K562 (cell line): ENCODE results near the gene ROBO1. TPM values are rescaled to one million over a fixed set of nuclear protein-coding genes. Genes with fewer than 3 reads are reported as not detected.

Source experiments
- ATAC-seq: fragments of 200-7000 bp; cut with Tn5 transposase; 3 replicates; pipeline ENCODE4 v1.9.1; 2020; ENCODE audit warnings: moderate library complexity
- BruUV-seq: library from RNA; stranded (reverse); fragments of 400-500 nt; replicated peaks from 2 replicates; lab custom pipeline; 2021; lab: Mats Ljungman, UMichigan
- CTCF ChIA-PET: fragments of 300-600 bp; formaldehyde crosslinking; extraction: SDS; loops from one replicate; lab custom pipeline; 2021; ENCODE audit warnings: low intra/inter-chr PET ratio; lab: Yijun Ruan, JAX
- POLR2A ChIA-PET: fragments of 300-600, 350-650 bp; sonication (Branson Sonifier 250); formaldehyde crosslinking; extraction: SDS; loops from one replicate; lab custom pipeline; 2021; ENCODE audit warnings: antibody characterized with exemption, inconsistent platforms; lab: Yijun Ruan, JAX
- DNase-seq, 4 experiments: peaks; one replicate each; pipeline versions ENCODE4 v3.0.0 to v3.0.0-alpha.2; 2011 to 2018; ENCODE audit warnings: low spot score in 3 of 4, mixed read lengths in 3 of 4; ENCODE audit errors: extremely low read depth in 1 of 4
- FAIRE-seq: peaks from 2 replicates; lab custom pipeline; 2011; peaks lifted over from hg19 to GRCh38; lab: Jason Lieb, UNC
- H2AFZ ChIP-seq: 2 replicates; pipeline ENCODE4 v1.6.0; 2011; ENCODE audit warnings: low read depth, low read length, control low read depth, inconsistent platforms
- H3K27ac ChIP-seq: fragments of 200-600 bp; 3 replicates; pipeline ENCODE4 v1.8.0; 2011; ENCODE audit warnings: low read depth, mild to moderate bottlenecking, control low read depth, inconsistent platforms, low read length, moderate library complexity, mixed read lengths; ENCODE audit errors: extremely low read depth
- H3K27me3 ChIP-seq, 2 experiments: fragments of 300-600 bp in 1 of 2; 2 replicates in 1 of 2; 3 replicates in 1 of 2; pipeline versions ENCODE4 v1.6.0 to v1.8.0; 2011; ENCODE audit warnings: inconsistent platforms in 2 of 2, low read length in 2 of 2, mild to moderate bottlenecking in 1 of 2, mixed read lengths in 1 of 2, moderate library complexity in 1 of 2; ENCODE audit not compliant: control insufficient read depth in 2 of 2, insufficient read depth in 2 of 2
- H3K36me3 ChIP-seq: fragments of 300-600 bp; 3 replicates; pipeline ENCODE4 v1.8.0; 2011; ENCODE audit warnings: mild to moderate bottlenecking, low read length, inconsistent platforms; ENCODE audit not compliant: control insufficient read depth, insufficient read depth
- H3K4me1 ChIP-seq, 2 experiments: fragments of 200-600 bp in 1 of 2; replicated peaks in 1 of 2; 2 replicates in 1 of 2; 3 replicates in 1 of 2; pipeline versions ENCODE4 v1.5.1 to v1.8.0; 2011; ENCODE audit warnings: inconsistent platforms in 2 of 2, low read length in 2 of 2, mild to moderate bottlenecking in 1 of 2, mixed read lengths in 1 of 2, moderate library complexity in 1 of 2; ENCODE audit not compliant: control insufficient read depth in 2 of 2, insufficient read depth in 2 of 2
- H3K4me2 ChIP-seq: 2 replicates; pipeline ENCODE4 v1.6.1; 2011; ENCODE audit warnings: low read length, control low read depth, inconsistent platforms, mixed read lengths; ENCODE audit not compliant: insufficient read depth
- H3K4me3 ChIP-seq: fragments of 200-600 bp; sonication (generic), shearing (Covaris generic); 2 replicates; pipeline ENCODE4 v1.5.1; 2016; ENCODE audit warnings: control low read depth, inconsistent platforms
- H3K79me2 ChIP-seq: fragments of 200-600 bp; 3 replicates; pipeline ENCODE4 v1.8.0; 2011; ENCODE audit warnings: low read length, inconsistent platforms; ENCODE audit not compliant: control insufficient read depth, insufficient read depth
- H3K9ac ChIP-seq, 2 experiments: 2 replicates each; pipeline versions ENCODE4 v1.6.0 to v1.6.1; 2011; ENCODE audit warnings: low read depth in 2 of 2, low read length in 2 of 2, control low read depth in 1 of 2, inconsistent platforms in 1 of 2, mild to moderate bottlenecking in 1 of 2, mixed read lengths in 1 of 2; ENCODE audit not compliant: insufficient read depth in 1 of 2
- H3K9me1 ChIP-seq: one replicate; pipeline ENCODE4 v1.6.0; 2011; ENCODE audit warnings: inconsistent platforms, mild to moderate bottlenecking, low read length, moderate library complexity; ENCODE audit not compliant: control insufficient read depth, insufficient read depth
- H3K9me3 ChIP-seq: replicated peaks from 2 replicates; pipeline ENCODE4 v1.5.1; 2011; ENCODE audit warnings: low read depth, low read length, inconsistent platforms; ENCODE audit not compliant: control insufficient read depth, insufficient read depth
- H4K20me1 ChIP-seq: replicated peaks from 2 replicates; pipeline ENCODE4 v1.6.1; 2011; ENCODE audit warnings: low read length, inconsistent platforms, mixed read lengths; ENCODE audit not compliant: control insufficient read depth, insufficient read depth
- ATF4 ChIP-seq: fragments of 450-650 bp; formaldehyde crosslinking; IDR thresholded peaks from 2 replicates; pipeline ENCODE4 v1.4.0; 2022; ENCODE audit warnings: mild to moderate bottlenecking, moderate library complexity
- BRF2 ChIP-seq: IDR thresholded peaks from 3 replicates; pipeline ENCODE4 v1.6.1; 2011; ENCODE audit warnings: borderline replicate concordance, mild to moderate bottlenecking; ENCODE audit not compliant: insufficient read length, insufficient read depth
- CBFA2T2 ChIP-seq: fragments of 450-650 bp; conservative IDR thresholded peaks from 2 replicates; pipeline ENCODE4 v1.6.1; 2017; ENCODE audit warnings: mild to moderate bottlenecking
- E2F6 ChIP-seq, 2 experiments: IDR thresholded peaks; 2 replicates each; pipeline ENCODE4 v1.6.1; 2011; ENCODE audit warnings: borderline replicate concordance in 1 of 2, control low read depth in 1 of 2, low read depth in 1 of 2, low read length in 1 of 2, mild to moderate bottlenecking in 1 of 2, mixed read lengths in 1 of 2, moderate library complexity in 1 of 2; ENCODE audit not compliant: insufficient read depth in 1 of 2, insufficient read length in 1 of 2, poor library complexity in 1 of 2, severe bottlenecking in 1 of 2; ENCODE audit errors: extremely low read depth in 1 of 2
- FOXA1 ChIP-seq: fragments of 450-650 bp; IDR thresholded peaks from 2 replicates; pipeline ENCODE4 v1.6.1; 2016; ENCODE audit warnings: mild to moderate bottlenecking, borderline replicate concordance
- FOXK2 ChIP-seq, 2 experiments: fragments of 450-650 bp; IDR thresholded peaks in 1 of 2; conservative IDR thresholded peaks in 1 of 2; 2 replicates each; pipeline ENCODE4 v1.6.1; 2016; ENCODE audit warnings: low read depth in 2 of 2, mild to moderate bottlenecking in 1 of 2
- MYBL2 ChIP-seq, 2 experiments: fragments of 450-650 bp in 1 of 2; sonication (generic) in 1 of 2; formaldehyde crosslinking in 1 of 2; IDR thresholded peaks; 2 replicates each; pipeline versions ENCODE4 v1.6.1 to v1.8.1; 2017 to 2022; ENCODE audit warnings: borderline replicate concordance in 1 of 2, inconsistent platforms in 1 of 2, low read depth in 1 of 2, mild to moderate bottlenecking in 1 of 2, missing genetic modification reagents in 1 of 2, moderate library complexity in 1 of 2
- RUNX1 ChIP-seq: sonication (generic); IDR thresholded peaks from 2 replicates; pipeline ENCODE4 v1.6.1; 2016; ENCODE audit warnings: antibody characterized with exemption, low read depth
- SMC3 ChIP-seq: conservative IDR thresholded peaks from 2 replicates; pipeline ENCODE4 v1.6.1; 2011; ENCODE audit warnings: low read depth, low read length, improper control_type of control experiment; ENCODE audit not compliant: insufficient read depth
- STAT5A ChIP-seq: IDR thresholded peaks from 2 replicates; pipeline ENCODE4 v1.6.1; 2012; ENCODE audit warnings: low read length, inconsistent platforms, borderline replicate concordance
- TEAD1 ChIP-seq, 2 experiments: fragments of 450-650 bp in 1 of 2; sonication (generic) in 1 of 2; formaldehyde crosslinking; IDR thresholded peaks; 2 replicates each; pipeline versions ENCODE4 v1.4.0 to v1.8.0; 2020 to 2022; ENCODE audit warnings: mild to moderate bottlenecking in 2 of 2, missing genetic modification reagents in 1 of 2
- WGBS: fragments of 100-300 bp; shearing (Covaris generic); methylation state at CpG from one replicate; pipeline ENCODE4 v1.1.6; 2016; ENCODE audit warnings: low coverage, mixed read lengths; ENCODE audit not compliant: insufficient coverage; ENCODE audit errors: missing lambda C conversion rate; 5-methylcytosine and 5-hydroxymethylcytosine counted together
- in situ Hi-C: fragments of 300-500 bp; cut with MboI; formaldehyde crosslinking; loops from 4 replicates; pipeline ENCODE4 v1.15.0; 2018; ENCODE audit warnings: inconsistent platforms, mixed read lengths
- intact Hi-C: fragments of 100-400 bp; cut with micrococcal nuclease; formaldehyde crosslinking; loops from 2 replicates; pipeline ENCODE4 v1.14.2; 2022
- polyA plus RNA-seq, 8 experiments: library from polyadenylated mRNA; depleted of rRNA in 4 of 8; stranded (reverse) in 5 of 8; unstranded in 3 of 8; fragments of >200 nt; fragmentation: Nextera tagmentation in 2 of 8; fragmentation: Illumina TruSeq in 1 of 8; extraction: Ambion mirVana in 2 of 8; extraction: Trizol in 1 of 8; gene quantifications; 2 replicates each; pipeline versions ENCODE4 v1.2.1 to v1.2.3, GENCODE V29; 2011 to 2014; ENCODE audit warnings: inconsistent platforms in 1 of 8, missing spikeins in 1 of 8
- total RNA-seq, 7 experiments: library from RNA; depleted of rRNA in 6 of 7; stranded (reverse); fragments of >200 nt in 6 of 7; fragmentation: Illumina TruSeq in 2 of 7; extraction: Trizol in 2 of 7; gene quantifications; 2 replicates each; pipeline versions ENCODE4 v1.2.1 to v1.2.3, GENCODE V29; 2011 to 2021; ENCODE audit warnings: low replicate concordance in 1 of 7

The ROBO1 gene
- total and polyA plus RNA-seq, 9 of the 15 experiments (the other 6 are each of a cell fraction or from before 2014, with no cell fraction given) = 0.01 to 0.53 (median 0.17) TPM; not detected in 5

- FAIRE-seq = no peak
- no peak for ATAC-seq
- WGBS = 0% methylated on average over 6 of the region's 6 CpGs
- no peaks in the 10 kb centered on the region for H3K27me3 ChIP-seq
- CTCF ChIA-PET = no interaction called here
- H3K4me1 ChIP-seq = no peaks in the 10 kb centered on the region
- in situ Hi-C loops (loop anchor here (25.0 kb wide), 1 partner anchor 378 kb away; no protein-coding TSS in a partner anchor), intact Hi-C loops (no loop called here)
- no peak overlapping the region for H3K4me3 ChIP-seq
- no peaks in the 10 kb centered on the region for H3K79me2 ChIP-seq
- no peaks in the 10 kb centered on the region for H3K9me3 ChIP-seq
- no peak for DNase-seq
- no peaks in the 10 kb centered on the region for H3K9me1 ChIP-seq
- H3K4me2 ChIP-seq = no peak overlapping the region
- H3K27ac ChIP-seq = no peak overlapping the region
- POLR2A ChIA-PET = no interaction called here
- H3K9ac ChIP-seq = no peak overlapping the region
- no peak for TF ChIP-seq TEAD1 (CRISPR knock-in tag; IDR thresholded peaks at IDR 0.05)
- H3K36me3 ChIP-seq = no peaks in the 10 kb centered on the region
- no peak overlapping the region for H2AFZ ChIP-seq
- BruUV-seq = no TSS peak
- H4K20me1 ChIP-seq = no peaks in the 10 kb centered on the region
Measured at GRCh38 chr3:79040091-79040490, 727.7 kb downstream of the ROBO1 start.

GRCh38 chr3:79039192-79039591, 728.6 kb downstream of the ROBO1 start:
- Histone ChIP-seq H3K9me1 (no peaks in the 10 kb centered on the region), H3K4me3 (no peak overlapping the region), H3K9me3 (no peaks in the 10 kb centered on the region), H3K27ac (no peak overlapping the region), H3K4me2 (no peak overlapping the region), H3K79me2 (no peaks in the 10 kb centered on the region), H3K36me3 (no peaks in the 10 kb centered on the region), H3K27me3 (no peaks in the 10 kb centered on the region), H3K4me1 (no peaks in the 10 kb centered on the region), H4K20me1 (no peaks in the 10 kb centered on the region), H2AFZ (no peak overlapping the region), H3K9ac (no peak overlapping the region)
- ChIA-PET POLR2A (no interaction called here), CTCF (no interaction called here)
- FAIRE-seq = no peak
- no peak for ATAC-seq
- no TSS peak for BruUV-seq
- in situ Hi-C loops = loop anchor here (25.0 kb wide), 1 partner anchor 377 kb away; no protein-coding TSS in a partner anchor
- no peak for DNase-seq
- intact Hi-C loops = no loop called here
- WGBS = 2% methylated on average over 6 of the region's 6 CpGs
- no peak for TF ChIP-seq MYBL2 (IDR thresholded peaks at IDR 0.05; ENCODE audit: low read depth)
- no peak for TF ChIP-seq MYBL2 (CRISPR knock-in tag; IDR thresholded peaks at IDR 0.05; ENCODE audit: borderline replicate concordance)
- TF ChIP-seq E2F6 (IDR thresholded peaks at IDR 0.05; ENCODE audit: borderline replicate concordance in 1 of 2, extremely low read depth in 1 of 2, insufficient read depth in 1 of 2, insufficient read length in 1 of 2, low read depth in 1 of 2, low read length in 1 of 2, poor library complexity in 1 of 2, severe bottlenecking in 1 of 2) = no peak
- no peak for TF ChIP-seq STAT5A
- no peak for TF ChIP-seq FOXA1
- no peak for TF ChIP-seq SMC3
- TF ChIP-seq BRF2 = no peak
- no peak for TF ChIP-seq CBFA2T2
- TF ChIP-seq FOXK2 (conservative IDR thresholded peaks at IDR 0.05 in 1 of 2, IDR thresholded peaks at IDR 0.05 in 1 of 2; ENCODE audit: low read depth in 2 of 2) = no peak
- TF ChIP-seq RUNX1 = no peak
- TF ChIP-seq ATF4 (CRISPR knock-in tag) = no peak
